Mesendoderm (in vitro differentiated cells): ENCODE results near the gene FLCN.
A peak's percentile ranks its signal among the peaks of the same experiment; 100 is the strongest.

ENCODE experiments used
- DNase-seq: peaks from one replicate; pipeline ENCODE4 v3.0.0; 2013
- H2AK5ac ChIP-seq: 2 replicates; pipeline ENCODE4 v1.6.1; 2013; ENCODE audit warnings: low read length, inconsistent platforms
- H2BK120ac ChIP-seq: 2 replicates; pipeline ENCODE4 v1.6.1; 2013; ENCODE audit warnings: low read depth, mild to moderate bottlenecking, low read length, moderate library complexity, mixed read lengths
- H2BK15ac ChIP-seq: replicated peaks from 2 replicates; pipeline ENCODE4 v1.6.1; 2013; ENCODE audit warnings: low read depth, mild to moderate bottlenecking, moderate library complexity
- H2BK5ac ChIP-seq: 2 replicates; pipeline ENCODE4 v1.6.1; 2013; ENCODE audit warnings: low read length, inconsistent platforms
- H3K18ac ChIP-seq: 2 replicates; pipeline ENCODE4 v1.6.1; 2013; ENCODE audit warnings: mild to moderate bottlenecking, low read length, mixed read lengths
- H3K23ac ChIP-seq: one replicate; pipeline ENCODE4 v1.6.1; 2013; ENCODE audit warnings: low read length
- H3K27ac ChIP-seq: 2 replicates; pipeline ENCODE4 v1.5.1; 2013; ENCODE audit warnings: low read depth, mild to moderate bottlenecking, inconsistent platforms, low read length, moderate library complexity
- H3K27me3 ChIP-seq: 2 replicates; pipeline ENCODE4 v1.6.1; 2013; ENCODE audit warnings: low read length, control low read depth, mild to moderate bottlenecking, inconsistent platforms; ENCODE audit not compliant: insufficient read depth, poor library complexity
- H3K36me3 ChIP-seq: 2 replicates; pipeline ENCODE4 v1.6.1; 2013; ENCODE audit warnings: low read length, inconsistent platforms; ENCODE audit not compliant: control insufficient read depth, insufficient read depth
- H3K4ac ChIP-seq: one replicate; pipeline ENCODE4 v1.6.1; 2013; ENCODE audit warnings: low read depth, mild to moderate bottlenecking, low read length, moderate library complexity
- H3K4me1 ChIP-seq: 2 replicates; pipeline ENCODE4 v1.6.1; 2013; ENCODE audit warnings: low read depth, low read length, inconsistent platforms; ENCODE audit not compliant: control insufficient read depth
- H3K4me2 ChIP-seq: 2 replicates; pipeline ENCODE4 v1.6.1; 2013; ENCODE audit warnings: low read length
- H3K4me3 ChIP-seq: 2 replicates; pipeline ENCODE4 v1.5.1; 2013; ENCODE audit warnings: mild to moderate bottlenecking, low read length
- H3K56ac ChIP-seq: one replicate; pipeline ENCODE4 v1.6.1; 2013; ENCODE audit warnings: low read length
- H3K79me1 ChIP-seq: 2 replicates; pipeline ENCODE4 v1.6.1; 2013; ENCODE audit warnings: low read length, inconsistent platforms
- H3K79me2 ChIP-seq: 2 replicates; pipeline ENCODE4 v1.6.1; 2013; ENCODE audit warnings: mild to moderate bottlenecking, low read length; ENCODE audit not compliant: control insufficient read depth, insufficient read depth
- H3K9ac ChIP-seq: 2 replicates; pipeline ENCODE4 v1.6.1; 2013; ENCODE audit warnings: low read length, inconsistent platforms
- H4K5ac ChIP-seq: one replicate; pipeline ENCODE4 v1.6.1; 2013; ENCODE audit warnings: low read length
- H4K8ac ChIP-seq: one replicate; pipeline ENCODE4 v1.6.1; 2013; ENCODE audit warnings: low read depth, mild to moderate bottlenecking, control low read depth, low read length, moderate library complexity
- WGBS: extraction: QIAGEN DNeasy Blood & Tissue Kit; methylation state at CpG from one replicate; pipeline ENCODE4 v1.1.7; 2013; ENCODE audit warnings: low lambda C conversion rate, missing lambda C conversion rate; ENCODE audit not compliant: insufficient coverage; ENCODE audit errors: extremely low coverage; 5-methylcytosine and 5-hydroxymethylcytosine counted together

The FLCN gene

DNA sequence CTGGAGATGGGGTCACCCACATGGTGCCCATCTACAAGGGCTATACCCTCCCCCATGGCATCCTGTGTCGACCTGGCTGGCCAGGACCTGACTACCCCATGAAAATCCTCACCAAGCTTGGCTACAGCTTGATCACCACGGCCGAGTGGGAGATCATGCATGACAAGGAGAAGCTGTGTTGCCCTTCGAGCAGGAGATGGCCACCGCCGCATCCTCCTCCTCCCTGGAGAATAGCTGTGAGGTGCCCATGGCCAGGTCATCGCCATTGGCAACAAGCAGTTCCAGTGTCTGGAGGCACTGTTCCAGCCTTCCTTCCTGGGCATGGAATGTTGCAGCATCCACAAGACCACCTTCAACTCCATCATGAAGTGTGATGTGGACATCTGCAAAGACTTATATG, 5.3 kb upstream of the FLCN start:
- no peak overlapping the region for H3K18ac ChIP-seq
- H3K4me2 ChIP-seq, result no peak overlapping the region
- H2BK15ac ChIP-seq, result no peak overlapping the region
- DNase-seq, result no peak
- no peaks in the 10 kb centered on the region for H3K4me1 ChIP-seq
- no peak overlapping the region for H3K56ac ChIP-seq
- no peak overlapping the region for H4K8ac ChIP-seq
- no peak overlapping the region for H3K27ac ChIP-seq
- no peak overlapping the region for H2BK5ac ChIP-seq
- WGBS, result no CpG with 5 or more reads among the region's 7 CpGs
- H3K36me3 ChIP-seq, result peaks cover 2% of the 10 kb centered on the region
- no peak overlapping the region for H2AK5ac ChIP-seq
- no peak overlapping the region for H3K4ac ChIP-seq
- H2BK120ac ChIP-seq, result no peak overlapping the region
- no peak overlapping the region for H3K4me3 ChIP-seq
- no peaks in the 10 kb centered on the region for H3K79me1 ChIP-seq
- H4K5ac ChIP-seq, result no peak overlapping the region
- no peaks in the 10 kb centered on the region for H3K79me2 ChIP-seq
- H3K27me3 ChIP-seq, result no peaks in the 10 kb centered on the region
- H3K9ac ChIP-seq, result no peak overlapping the region
- H3K23ac ChIP-seq, result no peak overlapping the region

GRCh38 chr17:17241656-17242055, 4.7 kb upstream of the FLCN start:
- H3K56ac ChIP-seq, result no peak overlapping the region
- no peak overlapping the region for H4K5ac ChIP-seq
- no peak overlapping the region for H2BK120ac ChIP-seq
- no peaks in the 10 kb centered on the region for H3K79me2 ChIP-seq
- no peak overlapping the region for H3K23ac ChIP-seq
- no CpG with 5 or more reads among the region's 10 CpGs for WGBS
- H3K36me3 ChIP-seq, result no peaks in the 10 kb centered on the region
- no peaks in the 10 kb centered on the region for H3K27me3 ChIP-seq
- no peak overlapping the region for H2BK5ac ChIP-seq
- no peaks in the 10 kb centered on the region for H3K4me1 ChIP-seq
- H2AK5ac ChIP-seq, result no peak overlapping the region
- H3K9ac ChIP-seq, result no peak overlapping the region
- H3K27ac ChIP-seq, result no peak overlapping the region
- H3K4me3 ChIP-seq, result no peak overlapping the region
- no peak for DNase-seq
- H3K4me2 ChIP-seq, result no peak overlapping the region
- H3K18ac ChIP-seq, result no peak overlapping the region
- no peak overlapping the region for H2BK15ac ChIP-seq
- no peak overlapping the region for H4K8ac ChIP-seq
- H3K4ac ChIP-seq, result no peak overlapping the region
- no peaks in the 10 kb centered on the region for H3K79me1 ChIP-seq

- WGBS, result no CpG with 5 or more reads among the region's 1 CpG
- no peak for DNase-seq
- Histone ChIP-seq H4K8ac (no peak overlapping the region), H3K4ac (no peak overlapping the region), H3K9ac (no peak overlapping the region), H3K27ac (no peak overlapping the region), H3K36me3 (no peaks in the 10 kb centered on the region), H3K27me3 (no peaks in the 10 kb centered on the region), H3K4me2 (no peak overlapping the region), H3K56ac (no peak overlapping the region), H3K4me3 (no peak overlapping the region), H2BK5ac (no peak overlapping the region), H3K79me2 (peaks cover 13% of the 10 kb centered on the region), H2AK5ac (no peak overlapping the region), H3K18ac (no peak overlapping the region), H3K79me1 (peaks cover 11% of the 10 kb centered on the region), H2BK15ac (no peak overlapping the region), H3K23ac (no peak overlapping the region), H2BK120ac (no peak overlapping the region), H3K4me1 (peaks cover 8% of the 10 kb centered on the region), H4K5ac (no peak overlapping the region)
These were observed 2.9 kb upstream of the FLCN start for GRCh38 chr17:17239832-17240231.

DNA sequence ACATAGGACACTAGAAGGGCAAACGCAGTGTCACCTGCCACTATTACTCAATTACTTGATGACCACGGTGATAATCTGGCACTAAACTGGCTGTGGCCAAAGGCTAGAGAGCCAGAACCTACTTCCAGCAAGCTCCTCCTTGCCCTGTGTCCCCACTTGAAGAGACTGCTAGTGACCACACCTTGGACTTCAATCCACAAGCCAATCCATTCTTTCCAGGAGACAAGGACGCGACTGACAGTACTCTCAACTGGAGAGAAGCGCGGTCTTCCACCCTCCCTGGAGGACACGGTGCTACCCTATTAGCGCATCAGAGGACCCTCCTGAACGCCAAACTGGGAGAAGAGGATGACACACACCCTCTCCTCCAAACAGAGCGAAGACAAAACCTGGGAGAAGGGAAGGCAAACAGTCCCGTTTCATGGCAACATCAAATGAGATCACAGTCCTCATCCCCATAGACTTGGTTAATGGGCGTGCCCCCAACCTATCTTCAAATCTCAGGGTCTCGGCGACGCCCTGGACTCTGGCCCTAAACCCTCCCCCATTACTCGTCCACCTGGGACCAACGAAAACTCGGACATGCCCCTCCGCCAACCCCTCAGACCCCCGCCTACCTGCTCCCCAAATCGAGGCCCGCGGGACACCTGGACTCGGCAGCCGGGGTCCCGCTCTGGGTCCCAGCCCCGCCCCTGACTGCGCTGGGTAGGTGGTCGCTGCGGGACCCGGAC, 508 bp downstream of the FLCN start:
- WGBS, result no CpG with 5 or more reads among the region's 31 CpGs
- Histone ChIP-seq H3K4ac (no peak overlapping the region), H3K18ac (peak overlapping the region; percentile 43), H2BK120ac (no peak overlapping the region), H2AK5ac (no peak overlapping the region), H3K27me3 (no peaks in the 10 kb centered on the region), H3K23ac (no peak overlapping the region), H3K4me1 (peaks cover 8% of the 10 kb centered on the region), H2BK5ac (peak overlapping the region; percentile 99), H3K36me3 (peaks cover 1% of the 10 kb centered on the region), H2BK15ac (no peak overlapping the region), H3K4me3 (peak overlapping the region; percentile 66), H4K8ac (no peak overlapping the region), H3K9ac (peak overlapping the region; percentile 86), H3K56ac (peak overlapping the region; percentile 99), H4K5ac (no peak overlapping the region), H3K4me2 (peak overlapping the region; percentile 70), H3K79me1 (peaks cover 13% of the 10 kb centered on the region), H3K79me2 (peaks cover 13% of the 10 kb centered on the region), H3K27ac (peak overlapping the region; percentile 34)
- DNase-seq, result peak; percentile 74

- Histone ChIP-seq H3K9ac (peak overlapping the region; percentile 86), H3K23ac (no peak overlapping the region), H3K4me1 (peaks cover 8% of the 10 kb centered on the region), H3K79me2 (peaks cover 13% of the 10 kb centered on the region), H3K4me3 (no peak overlapping the region), H3K79me1 (peaks cover 13% of the 10 kb centered on the region), H3K56ac (peak overlapping the region; percentile 15), H3K36me3 (peaks cover 4% of the 10 kb centered on the region), H2AK5ac (no peak overlapping the region), H3K4me2 (peak overlapping the region; percentile 70), H2BK5ac (no peak overlapping the region), H4K8ac (no peak overlapping the region), H2BK15ac (no peak overlapping the region), H2BK120ac (no peak overlapping the region), H3K27ac (no peak overlapping the region), H3K27me3 (no peaks in the 10 kb centered on the region), H3K18ac (no peak overlapping the region), H3K4ac (no peak overlapping the region), H4K5ac (no peak overlapping the region)
- no peak for DNase-seq
- no CpG with 5 or more reads among the region's 19 CpGs for WGBS
These were observed 1.5 kb downstream of the FLCN start for GRCh38 chr17:17235212-17236174.
